Stomach (tissue), 9 donors: ENCODE measurements around the gene SHFL. TPM values are rescaled to one million over a fixed set of nuclear protein-coding genes. Genes with fewer than 3 reads are reported as not detected.

Experiments
- DNase-seq, 2 donors: peaks; one replicate each; pipeline versions ENCODE4 v3.0.0 to v3.0.0-alpha.2; 2013 to 2019
- H3K27ac ChIP-seq, 5 donors: fragments of 200-600 bp in 4 of 5; sonication (generic) in 4 of 5; one replicate each; pipeline ENCODE4 v1.5.1; 2013 to 2019; ENCODE audit warnings: mild to moderate bottlenecking in 1 of 5, moderate library complexity in 1 of 5
- H3K27me3 ChIP-seq, 3 donors: fragments of 200-600 bp; sonication (generic); one replicate each; pipeline ENCODE4 v1.5.1; 2017 to 2019; ENCODE audit warnings: mixed run types in 1 of 3
- H3K36me3 ChIP-seq, 4 donors: fragments of 200-600 bp; sonication (generic); 1 replicate in 3 of 4; 2 replicates in 1 of 4; pipeline ENCODE4 v1.5.1; 2016 to 2019
- H3K4me1 ChIP-seq, 4 donors: fragments of 200-600 bp; sonication (generic); one replicate each; pipeline ENCODE4 v1.5.1; 2016 to 2019
- H3K4me3 ChIP-seq, 4 donors: fragments of 200-600 bp; sonication (generic) in 3 of 4; one replicate each; pipeline ENCODE4 v1.5.1; 2016 to 2019; ENCODE audit warnings: mild to moderate bottlenecking in 1 of 4
- H3K9me3 ChIP-seq, 4 donors: fragments of 200-600 bp; sonication (generic); one replicate each; pipeline ENCODE4 v1.5.1; 2016 to 2019
- EP300 ChIP-seq: sonication (generic); formaldehyde crosslinking; IDR thresholded peaks from one replicate; pipeline ENCODE4 v1.6.1; 2017; ENCODE audit warnings: antibody characterized with exemption
- POLR2A ChIP-seq, 4 donors: fragments of 450-650 bp; IDR thresholded peaks; one replicate each; pipeline ENCODE4 v1.6.1; 2016; ENCODE audit warnings: antibody characterized with exemption in 4 of 4, control low read depth in 2 of 4, mild to moderate bottlenecking in 1 of 4, moderate library complexity in 1 of 4
- POLR2AphosphoS5 ChIP-seq, 3 donors: sonication (generic); formaldehyde crosslinking; IDR thresholded peaks; one replicate each; pipeline ENCODE4 v1.6.1; 2016; ENCODE audit warnings: antibody characterized with exemption in 3 of 3
- WGBS, 5 donors: extraction: QIAGEN DNeasy Blood & Tissue Kit in 3 of 5; methylation state at CpG; one replicate each; pipeline versions ENCODE4 v1.1.5 to v1.1.7; 2013 to 2018; 5-methylcytosine and 5-hydroxymethylcytosine counted together
- intact Hi-C: fragments of 100-400 bp; cut with DNase I; formaldehyde crosslinking; loops from one replicate; pipeline ENCODE4 v1.15.1; 2023; ENCODE audit warnings: low total_unique reads
- polyA plus RNA-seq, 3 donors: library from polyadenylated mRNA; stranded (reverse); fragments of 200-250 nt; gene quantifications; one replicate each; pipeline ENCODE4 v1.2.3, GENCODE V29; 2013
- total RNA-seq, 5 donors: library from RNA; depleted of rRNA; stranded (reverse); fragments of >200 nt; gene quantifications; one replicate each; pipeline versions ENCODE4 v1.1.0 to v1.2.3, GENCODE V29; 2014 to 2016
- TF ChIP-seq, protein P1 (sequence below), 7 experiments: fragments of 450-650 bp in 4 of 7; fragments of 200-600 bp in 3 of 7; sonication (generic) in 3 of 7; IDR thresholded peaks; one replicate each; pipeline ENCODE4 v1.5.1; 2016 to 2019; ENCODE audit warnings: antibody characterized with exemption in 7 of 7, control low read depth in 2 of 7, mild to moderate bottlenecking in 1 of 7
- donor health status: healthy with polysubstance abuse.
- donor health status: Bipolar disorder and iron deficiency.
- donor health status: healthy.

The SHFL gene
- total and polyA plus RNA-seq, 8 donors: 7.0 to 62.0 (median 25.5) TPM

GRCh38 chr19:10112037-10112761, 26.1 kb downstream of the SHFL start:
- Histone ChIP-seq H3K27me3 (no peaks in the 10 kb centered on the region), H3K9me3 (no peaks in the 10 kb centered on the region), H3K4me1 (peaks cover 3 to 51% (median 32%) of the 10 kb centered on the region in 4 donors), H3K4me3 (no peak overlapping the region), H3K36me3 (peaks cover 69 to 90% (median 81%) of the 10 kb centered on the region in 4 donors), H3K27ac (peak overlapping the region in 4 of 5 donors; percentile 37 to 58 (median 42))
- TF ChIP-seq, protein P1, sequence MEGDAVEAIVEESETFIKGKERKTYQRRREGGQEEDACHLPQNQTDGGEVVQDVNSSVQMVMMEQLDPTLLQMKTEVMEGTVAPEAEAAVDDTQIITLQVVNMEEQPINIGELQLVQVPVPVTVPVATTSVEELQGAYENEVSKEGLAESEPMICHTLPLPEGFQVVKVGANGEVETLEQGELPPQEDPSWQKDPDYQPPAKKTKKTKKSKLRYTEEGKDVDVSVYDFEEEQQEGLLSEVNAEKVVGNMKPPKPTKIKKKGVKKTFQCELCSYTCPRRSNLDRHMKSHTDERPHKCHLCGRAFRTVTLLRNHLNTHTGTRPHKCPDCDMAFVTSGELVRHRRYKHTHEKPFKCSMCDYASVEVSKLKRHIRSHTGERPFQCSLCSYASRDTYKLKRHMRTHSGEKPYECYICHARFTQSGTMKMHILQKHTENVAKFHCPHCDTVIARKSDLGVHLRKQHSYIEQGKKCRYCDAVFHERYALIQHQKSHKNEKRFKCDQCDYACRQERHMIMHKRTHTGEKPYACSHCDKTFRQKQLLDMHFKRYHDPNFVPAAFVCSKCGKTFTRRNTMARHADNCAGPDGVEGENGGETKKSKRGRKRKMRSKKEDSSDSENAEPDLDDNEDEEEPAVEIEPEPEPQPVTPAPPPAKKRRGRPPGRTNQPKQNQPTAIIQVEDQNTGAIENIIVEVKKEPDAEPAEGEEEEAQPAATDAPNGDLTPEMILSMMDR (IDR thresholded peaks at IDR 0.05): no peak
- no peak for TF ChIP-seq POLR2A (IDR thresholded peaks at IDR 0.05)
- peak in 1 of 3 donors; percentile 5 for TF ChIP-seq POLR2AphosphoS5 (IDR thresholded peaks at IDR 0.05)
- no peak for TF ChIP-seq EP300
- intact Hi-C loops: loop anchor here (10.0 kb wide), 1 partner anchor 143 kb away; the partner anchor contains the start of gene MRPL4
- 46 to 58% (median 49%) methylated on average over 19 to 23 of the region's 23 CpGs for WGBS, 5 donors
- no peak for DNase-seq

DNA sequence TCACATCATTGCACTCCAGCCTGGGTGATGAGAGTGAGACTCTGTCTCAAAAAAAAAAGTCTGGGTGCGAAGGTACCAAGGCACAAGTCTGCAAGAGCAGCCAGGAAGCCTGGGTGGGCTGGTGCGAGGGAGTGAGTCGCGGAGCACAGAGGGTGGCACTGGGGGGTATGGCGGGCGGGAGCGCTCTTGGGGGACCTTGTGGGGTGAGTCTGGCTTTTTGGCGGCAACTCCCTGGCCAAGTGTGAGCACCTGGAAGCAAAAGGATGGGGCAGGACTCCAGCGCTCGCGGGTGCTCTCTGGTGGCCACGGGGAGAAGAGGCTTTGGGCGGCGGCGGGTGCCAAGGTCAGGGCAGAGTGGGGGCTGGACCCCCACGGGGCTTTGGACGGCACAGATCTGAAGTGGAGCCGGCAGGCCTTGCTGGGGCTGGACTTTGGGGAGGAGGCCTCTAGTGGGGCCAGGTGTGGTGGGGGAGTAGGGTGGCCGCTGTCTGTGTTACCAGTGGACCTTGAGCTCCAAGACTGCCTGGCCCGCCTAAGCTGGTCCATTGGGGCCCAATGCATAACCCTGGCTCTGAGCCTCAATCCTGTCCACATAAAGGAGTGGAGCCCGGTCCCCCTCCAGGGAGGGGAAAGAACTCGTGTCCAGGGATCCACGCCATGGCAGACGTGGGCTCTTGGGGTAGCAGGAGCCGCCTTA, 26.9 kb downstream of the SHFL start:
- Histone ChIP-seq H3K27ac (peak overlapping the region in 4 of 5 donors; percentile 20 to 58 (median 37)), H3K36me3 (peaks cover 72 to 90% (median 81%) of the 10 kb centered on the region in 4 donors), H3K4me3 (no peak overlapping the region), H3K4me1 (peaks cover 0 to 50% (median 27%) of the 10 kb centered on the region in 4 donors), H3K27me3 (no peaks in the 10 kb centered on the region), H3K9me3 (no peaks in the 10 kb centered on the region)
- 19 to 28% (median 23%) methylated on average over 19 to 25 of the region's 25 CpGs for WGBS, 5 donors
- DNase-seq: peak; percentile 64 to 70
- intact Hi-C loops: loop anchor here (10.0 kb wide), 1 partner anchor 142 kb away; the partner anchor contains the start of gene MRPL4
- TF ChIP-seq, protein P1 (IDR thresholded peaks at IDR 0.05): peak in 5 of 7 experiments; percentile 43 to 74 (median 57)
- no peak for TF ChIP-seq POLR2AphosphoS5 (IDR thresholded peaks at IDR 0.05)

DNA sequence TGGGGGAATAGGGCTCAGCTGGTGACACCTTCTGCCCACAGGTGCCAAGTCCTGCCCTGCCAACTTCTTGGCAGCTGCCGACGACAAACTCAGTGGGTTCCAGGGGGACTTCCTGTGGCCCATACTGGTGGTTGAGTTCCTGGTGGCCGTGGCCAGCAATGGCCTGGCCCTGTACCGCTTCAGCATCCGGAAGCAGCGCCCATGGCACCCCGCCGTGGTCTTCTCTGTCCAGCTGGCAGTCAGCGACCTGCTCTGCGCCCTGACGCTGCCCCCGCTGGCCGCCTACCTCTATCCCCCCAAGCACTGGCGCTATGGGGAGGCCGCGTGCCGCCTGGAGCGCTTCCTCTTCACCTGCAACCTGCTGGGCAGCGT, 27.5 kb downstream of the SHFL start:
- 64 to 72% (median 69%) methylated on average over 11 to 19 of the region's 19 CpGs for WGBS, 5 donors
- intact Hi-C loops: loop anchor here (10.0 kb wide), 1 partner anchor 141 kb away; the partner anchor contains the start of gene MRPL4
- no peaks in the 10 kb centered on the region for H3K27me3 ChIP-seq
- H3K4me3 ChIP-seq: no peak overlapping the region
- H3K4me1 ChIP-seq: peaks cover 5 to 52% (median 30%) of the 10 kb centered on the region in 4 donors
- no peaks in the 10 kb centered on the region for H3K9me3 ChIP-seq
- TF ChIP-seq, protein P1 (IDR thresholded peaks at IDR 0.05): no peak
- TF ChIP-seq EP300 (no peak), POLR2AphosphoS5 (IDR thresholded peaks at IDR 0.05) (no peak), POLR2A (IDR thresholded peaks at IDR 0.05) (no peak)
- peaks cover 72 to 90% (median 81%) of the 10 kb centered on the region in 4 donors for H3K36me3 ChIP-seq
- DNase-seq: no peak
- peak overlapping the region in 3 of 5 donors; percentile 20 to 58 (median 36) for H3K27ac ChIP-seq

- Histone ChIP-seq H3K9me3 (no peaks in the 10 kb centered on the region), H3K27me3 (no peaks in the 10 kb centered on the region), H3K4me1 (peaks cover 10 to 57% (median 35%) of the 10 kb centered on the region in 4 donors), H3K27ac (no peak overlapping the region), H3K4me3 (no peak overlapping the region), H3K36me3 (peaks cover 67 to 85% (median 77%) of the 10 kb centered on the region in 4 donors)
- no peak for TF ChIP-seq POLR2A (IDR thresholded peaks at IDR 0.05)
- TF ChIP-seq, protein P1 (IDR thresholded peaks at IDR 0.05): no peak
- TF ChIP-seq POLR2AphosphoS5 (IDR thresholded peaks at IDR 0.05): peak in 1 of 3 donors; percentile 53
- WGBS, 5 donors: 86 to 89% (median 88%) methylated on average over 13 to 43 of the region's 43 CpGs
- DNase-seq: no peak
- intact Hi-C loops: loop anchor here (10.0 kb wide), 1 partner anchor 141 kb away; the partner anchor contains the start of gene MRPL4
Observed at GRCh38 chr19:10113964-10114650, 28.0 kb downstream of the SHFL start.
